NCI-H1930 (cell line): ENCODE results near the gene TRIM63.
A peak's percentile ranks its signal among the peaks of the same experiment; 100 is the strongest.

ENCODE experiments used
- DNase-seq, 2 experiments: peaks; one replicate each; lab custom pipeline; 2025; lab: John Stamatoyannopoulos, UW

Gene TRIM63

GRCh38 chr1:26057189-26057588 is 10.2 kb downstream of the TRIM63 start:
- no peak for DNase-seq

DNA sequence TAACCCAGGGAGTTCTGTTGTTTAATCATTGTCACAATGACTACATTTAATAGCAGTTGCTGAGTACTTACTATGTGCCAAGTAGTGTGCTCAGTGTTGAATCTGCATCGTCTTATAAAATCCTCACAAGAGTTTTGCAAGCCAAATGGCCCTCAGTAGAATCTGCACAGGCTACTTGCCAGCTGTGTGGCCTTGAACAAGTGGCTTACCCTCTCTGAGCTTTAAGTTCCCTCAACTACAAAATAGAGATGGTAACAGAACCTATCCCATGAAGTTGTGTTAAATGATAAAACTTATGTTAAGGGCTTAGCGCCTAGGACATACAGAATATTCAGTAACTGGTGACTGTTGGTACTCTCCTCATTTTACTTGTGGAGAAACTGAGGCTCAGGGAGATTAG is 12.4 kb downstream of the TRIM63 start:
- no peak for DNase-seq

DNA sequence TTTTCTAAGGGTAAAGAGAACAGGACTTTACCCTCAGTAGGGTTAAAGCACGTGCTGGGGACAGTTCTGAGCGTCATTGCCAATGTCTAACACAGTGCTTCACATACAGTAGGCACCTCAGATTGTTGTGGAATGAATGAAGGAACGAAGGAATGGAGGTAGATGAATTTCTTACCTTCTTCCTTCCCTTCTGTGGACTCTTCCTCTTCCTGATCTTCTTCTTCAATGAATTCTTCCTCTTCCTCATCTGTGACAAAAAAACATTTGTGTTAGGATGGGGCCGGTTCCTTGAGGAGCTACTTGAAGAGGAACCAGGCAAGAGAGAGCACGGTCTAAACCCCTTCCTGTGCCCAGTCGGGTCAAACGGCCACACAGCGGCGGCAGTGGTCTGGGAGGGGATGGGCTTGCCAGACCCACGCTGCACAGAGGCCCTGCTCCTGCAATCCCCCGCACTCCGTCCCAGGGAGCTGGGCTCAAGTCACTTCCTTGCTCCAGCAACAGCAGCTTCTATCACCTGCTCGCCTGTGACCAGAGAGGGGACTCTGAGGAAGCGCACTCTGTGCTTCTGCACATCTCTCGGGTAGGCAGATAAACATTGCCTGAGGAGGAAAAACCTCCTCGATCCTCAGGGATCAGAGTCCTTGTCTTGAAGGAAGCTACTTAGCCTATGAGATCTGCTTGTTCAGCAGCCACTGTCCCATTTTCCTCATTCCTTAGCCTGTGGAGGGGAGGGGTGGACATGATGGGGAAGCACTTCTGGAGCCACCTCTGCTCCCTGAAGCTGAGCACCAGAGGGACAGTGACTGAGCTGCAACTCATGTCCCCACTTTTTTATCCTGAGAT is 13.5 kb downstream of the TRIM63 start:
- no peak for DNase-seq

GRCh38 chr1:26050248-26050640 is 17.2 kb downstream of the TRIM63 start:
- DNase-seq = no peak

DNA sequence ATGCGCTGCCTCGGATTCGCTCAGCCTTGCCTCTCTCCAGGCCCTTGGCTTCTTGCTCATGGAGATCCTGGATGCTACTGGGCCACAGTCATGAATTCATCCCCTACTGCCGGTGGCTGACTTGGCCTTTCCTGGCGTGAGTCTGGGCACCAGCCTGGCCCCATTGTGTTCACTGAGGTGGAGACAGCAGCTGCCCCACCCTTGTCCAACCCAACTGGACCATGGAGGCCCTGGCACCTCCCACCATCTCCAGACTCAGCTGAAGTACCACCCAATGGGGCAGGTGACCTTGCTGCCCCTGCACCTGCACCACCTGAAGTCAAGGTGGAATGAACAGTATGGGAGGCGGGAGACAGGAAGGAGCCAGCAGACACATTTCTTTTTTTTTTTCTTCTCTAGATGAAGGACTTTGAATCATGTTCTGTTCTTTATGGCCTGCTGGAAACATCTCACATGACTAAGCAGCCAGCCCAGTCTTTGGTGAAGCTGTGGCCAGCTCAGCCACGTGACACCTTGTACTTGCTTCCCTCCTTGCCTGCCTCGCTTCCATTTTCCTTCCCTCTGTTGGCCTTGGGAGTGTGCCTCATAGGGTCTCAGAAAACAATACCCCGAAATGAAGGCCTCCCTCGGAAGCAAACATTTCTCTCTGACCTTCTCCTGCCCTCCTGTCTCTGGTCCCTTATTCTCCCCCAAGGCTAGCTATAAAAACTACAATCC is 17.7 kb downstream of the TRIM63 start:
- no peak for DNase-seq

GRCh38 chr1:26047278-26047874 is 20.1 kb downstream of the TRIM63 start:
- DNase-seq = no peak

- DNase-seq = no peak
Observed at GRCh38 chr1:26046246-26047095, 21.0 kb downstream of the TRIM63 start.

GRCh38 chr1:26045722-26046245 is 21.6 kb downstream of the TRIM63 start, which contains the start of gene SLC30A2:
SLC30A2 (minus strand) TSS chr1:26046118; CDS start chr1:26045896, 222 bp downstream.
- no peak for DNase-seq

DNA sequence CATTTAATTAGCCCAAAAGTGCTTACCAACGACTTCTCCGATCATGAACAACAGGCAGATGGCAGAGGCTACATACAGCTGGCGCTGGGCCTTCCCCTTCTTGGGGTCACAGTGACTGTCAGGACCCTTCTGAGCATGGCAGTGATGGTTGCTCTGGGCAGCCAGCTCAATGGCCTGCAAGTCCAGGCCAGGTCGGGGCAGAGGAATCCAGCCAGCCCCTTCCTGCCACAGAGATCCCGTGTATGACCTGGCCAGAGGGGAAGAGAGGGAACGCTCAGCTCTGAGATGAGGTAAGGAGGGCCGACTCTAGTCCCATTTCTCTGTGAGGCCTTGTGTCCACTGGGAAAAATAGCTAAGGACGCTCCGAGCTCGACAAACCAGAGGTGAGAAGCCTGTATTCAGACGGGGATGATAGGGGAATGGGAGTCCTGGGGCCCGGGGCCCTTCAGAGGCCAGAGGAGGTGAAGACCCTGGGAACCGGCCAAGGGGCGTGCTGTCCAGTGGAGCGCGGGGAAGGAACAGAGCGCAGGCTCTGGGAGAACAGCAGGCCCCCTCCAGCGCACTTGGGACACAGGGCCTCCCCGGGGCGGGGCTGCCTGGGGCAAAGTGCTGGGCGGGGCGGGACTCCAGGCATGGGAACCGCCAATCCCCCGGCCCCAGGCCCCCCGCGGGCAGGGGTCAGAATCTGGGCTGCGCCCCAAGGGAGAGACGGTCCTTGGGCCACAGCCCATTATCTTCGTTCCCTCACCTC is 22.3 kb downstream of the TRIM63 start:
- no peak for DNase-seq

- DNase-seq = no peak
Observed at GRCh38 chr1:26044414-26044813, 23.0 kb downstream of the TRIM63 start.

- no peak for DNase-seq
Observed at GRCh38 chr1:26043765-26044164, 23.7 kb downstream of the TRIM63 start.

DNA sequence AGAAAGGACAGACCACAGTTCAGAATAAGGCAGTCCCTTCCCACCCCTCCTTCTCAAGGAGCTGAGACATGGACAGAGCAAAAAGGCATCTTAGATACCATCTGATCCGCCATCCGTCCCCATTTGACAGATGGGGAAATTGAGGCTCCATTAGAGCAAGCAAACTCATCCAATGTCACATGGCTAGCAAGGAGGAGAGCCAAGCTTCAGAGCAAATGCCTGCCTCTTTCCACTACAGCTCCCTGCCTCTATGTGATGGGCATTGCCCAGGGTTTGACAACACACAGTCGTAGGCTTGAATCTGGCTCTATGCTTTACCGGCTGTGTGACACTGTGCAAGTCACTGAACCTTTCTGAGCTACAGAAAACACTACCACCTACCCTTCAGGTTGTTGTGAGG is 25.5 kb downstream of the TRIM63 start:
- no peak for DNase-seq

GRCh38 chr1:26041401-26041800 is 26.0 kb downstream of the TRIM63 start:
- DNase-seq = no peak

GRCh38 chr1:26038904-26039303 is 28.5 kb downstream of the TRIM63 start:
- DNase-seq = no peak

DNA sequence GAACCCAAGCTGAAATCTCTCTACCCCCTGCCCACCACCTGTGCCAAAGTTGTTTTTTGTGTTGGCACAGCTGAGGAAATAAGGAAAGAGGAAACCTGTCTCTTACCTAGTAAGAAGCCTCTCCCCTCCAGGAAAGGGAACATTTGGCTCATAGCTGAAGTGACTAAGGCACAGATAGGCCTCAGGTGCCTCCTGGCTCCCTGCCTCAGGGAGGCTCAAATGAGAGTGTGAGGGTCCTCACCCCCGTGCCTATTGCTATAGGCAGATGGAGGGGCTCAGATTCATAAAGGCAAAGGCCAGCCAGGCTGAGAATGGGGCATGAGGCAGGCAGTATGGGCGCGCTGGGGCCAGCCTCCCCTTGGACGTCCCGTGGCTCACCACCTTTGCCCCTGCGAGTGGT is 29.0 kb downstream of the TRIM63 start:
- DNase-seq = no peak

DNA sequence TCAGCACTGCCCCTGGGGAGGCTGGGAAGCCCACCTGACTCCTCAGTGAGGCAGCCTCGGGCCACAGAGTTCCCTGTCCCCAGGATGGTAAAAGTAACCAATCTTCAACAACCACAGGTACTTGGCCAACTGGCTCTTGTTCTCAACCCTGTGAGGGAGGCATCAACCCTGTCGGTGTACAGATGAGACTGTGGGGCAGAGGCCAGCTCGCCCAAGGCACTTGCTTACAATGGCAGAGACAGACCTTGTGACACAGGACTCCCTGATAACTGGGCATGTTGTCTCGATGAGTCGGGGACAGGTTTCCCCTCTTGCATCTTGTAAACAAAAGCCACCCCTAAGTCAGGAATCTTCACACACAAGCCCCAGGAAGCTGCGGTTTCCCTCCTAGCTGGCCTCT is 29.5 kb downstream of the TRIM63 start:
- no peak for DNase-seq

DNA sequence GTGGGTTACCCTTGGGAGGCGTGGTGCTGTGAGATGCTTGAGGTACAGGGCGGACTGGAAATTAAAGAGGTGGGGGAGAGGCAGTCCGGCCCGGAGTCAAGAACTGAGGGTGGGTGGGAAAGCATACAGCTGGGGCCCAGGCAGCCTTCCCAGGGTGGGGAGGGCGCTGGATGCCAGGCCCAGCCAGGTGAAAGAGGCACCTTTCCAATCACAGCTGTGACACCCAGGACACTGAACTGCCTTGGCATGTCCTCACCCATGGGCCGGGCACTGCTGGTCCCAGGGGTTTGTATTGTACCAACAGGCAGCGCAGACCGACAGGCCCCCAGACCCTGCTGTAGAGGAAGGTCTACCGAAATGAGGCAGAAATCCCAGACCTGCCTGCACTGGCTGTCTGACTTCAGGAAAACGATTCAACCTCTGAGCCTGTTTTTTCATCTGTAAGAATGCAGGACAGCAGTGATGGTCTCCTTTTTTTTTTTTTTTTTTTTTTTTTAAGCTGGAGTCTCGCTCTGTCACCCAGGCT is 30.6 kb downstream of the TRIM63 start:
- no peak for DNase-seq

GRCh38 chr1:26035959-26036755 is 31.3 kb downstream of the TRIM63 start:
- peak; percentile 50 to 71 for DNase-seq

GRCh38 chr1:26035203-26035958 is 32.0 kb downstream of the TRIM63 start:
- DNase-seq = peak; percentile 81 to 88
